Neural cell (in vitro differentiated cells): ENCODE measurements around the gene SFXN1. TPM values are rescaled to one million over a fixed set of nuclear protein-coding genes. Genes with fewer than 3 reads are reported as not detected.
"Not testable (repeated sequence)": the region's sequence is repeated elsewhere in the genome, so short reads cannot be mapped to it uniquely, and the experiment has no call there.

Experiments used
- H2AFZ ChIP-seq: fragments of 200-600, 300-800 bp; sonication (generic), shearing (Covaris generic); 2 replicates; pipeline ENCODE4 v1.6.0; 2014; ENCODE audit warnings: low read depth, mild to moderate bottlenecking, antibody characterized with exemption, low read length, moderate library complexity
- H3F3A ChIP-seq: fragments of 200-600 bp; shearing (Covaris generic); 2 replicates; pipeline ENCODE4 v1.6.1; 2016; ENCODE audit warnings: mild to moderate bottlenecking, moderate library complexity, mixed read lengths, antibody characterized with exemption, low read length; ENCODE audit not compliant: insufficient read depth, poor library complexity, severe bottlenecking
- H3K27ac ChIP-seq: fragments of 200-600, 300-800 bp; sonication (generic), shearing (Covaris generic); 2 replicates; pipeline ENCODE4 v1.5.1; 2014; ENCODE audit warnings: mild to moderate bottlenecking, low read length, moderate library complexity
- H3K27me3 ChIP-seq: fragments of 300-800, 200-600 bp; sonication (generic), shearing (Covaris generic); 2 replicates; pipeline ENCODE4 v1.6.0; 2014; ENCODE audit warnings: mild to moderate bottlenecking, low read depth, low read length, moderate library complexity; ENCODE audit not compliant: insufficient read depth
- H3K36me3 ChIP-seq: fragments of 300-800, 200-600 bp; sonication (generic), shearing (Covaris generic); 2 replicates; pipeline ENCODE4 v1.5.1; 2014; ENCODE audit warnings: mild to moderate bottlenecking, antibody characterized with exemption, low read length, moderate library complexity; ENCODE audit not compliant: insufficient read depth
- H3K4me2 ChIP-seq: fragments of 300-800, 200-600 bp; sonication (generic), shearing (Covaris generic); 2 replicates; pipeline ENCODE4 v1.6.0; 2014; ENCODE audit warnings: mild to moderate bottlenecking, low read length
- H3K4me3 ChIP-seq: fragments of 300-800, 200-600 bp; sonication (generic), shearing (Covaris generic); 2 replicates; pipeline ENCODE4 v1.5.1; 2014; ENCODE audit warnings: mild to moderate bottlenecking, low read length, moderate library complexity
- H3K79me2 ChIP-seq: fragments of 200-600 bp; shearing (Covaris generic); replicated peaks from 2 replicates; pipeline ENCODE4 v1.6.0; 2014; ENCODE audit warnings: mild to moderate bottlenecking, low read length, moderate library complexity; ENCODE audit not compliant: insufficient read depth
- H3K9ac ChIP-seq: fragments of 300-800, 200-600 bp; sonication (generic), shearing (Covaris generic); 2 replicates; pipeline ENCODE4 v1.6.1; 2016; ENCODE audit warnings: mild to moderate bottlenecking, low read length, mixed read lengths
- H3K9me2 ChIP-seq: fragments of 200-600 bp; shearing (Covaris generic); 2 replicates; pipeline ENCODE4 v1.6.1; 2016; ENCODE audit warnings: mild to moderate bottlenecking, low read length, mixed read lengths; ENCODE audit not compliant: insufficient read depth
- H3K9me3 ChIP-seq: fragments of 200-600, 300-800 bp; sonication (generic), shearing (Covaris generic); 2 replicates; pipeline ENCODE4 v1.6.1; 2016; ENCODE audit warnings: mild to moderate bottlenecking, mixed run types, low read length, moderate library complexity, mixed read lengths
- H4K20me1 ChIP-seq: fragments of 200-600 bp; shearing (Covaris generic); 2 replicates; pipeline ENCODE4 v1.6.1; 2016; ENCODE audit warnings: mild to moderate bottlenecking, mixed run types; ENCODE audit not compliant: insufficient read depth
- EP300 ChIP-seq: fragments of 450-650 bp; conservative IDR thresholded peaks from 2 replicates; pipeline ENCODE4 v1.6.1; 2014; ENCODE audit warnings: antibody characterized with exemption, mild to moderate bottlenecking, moderate library complexity; ENCODE audit not compliant: poor library complexity, severe bottlenecking
- EZH2 ChIP-seq: fragments of 200-600, 300-800 bp; shearing (Covaris generic), sonication (generic); IDR thresholded peaks from 2 replicates; pipeline ENCODE4 v1.6.1; 2014; ENCODE audit warnings: antibody characterized with exemption, low read length, borderline replicate concordance, mild to moderate bottlenecking; ENCODE audit not compliant: insufficient read depth, poor library complexity, severe bottlenecking
- MXI1 ChIP-seq: fragments of 450-650 bp; conservative IDR thresholded peaks from 2 replicates; pipeline ENCODE4 v1.6.1; 2014; ENCODE audit warnings: antibody characterized with exemption, mild to moderate bottlenecking; ENCODE audit not compliant: poor library complexity, severe bottlenecking
- POLR2AphosphoS5 ChIP-seq: IDR thresholded peaks from 2 replicates; pipeline ENCODE4 v1.6.1; 2012
- RAD21 ChIP-seq: fragments of 450-650 bp; conservative IDR thresholded peaks from 2 replicates; pipeline ENCODE4 v1.6.1; 2014; ENCODE audit warnings: antibody characterized with exemption, mild to moderate bottlenecking, moderate library complexity
- SMC3 ChIP-seq: fragments of 450-650 bp; conservative IDR thresholded peaks from 2 replicates; pipeline ENCODE4 v1.6.1; 2014; ENCODE audit warnings: antibody characterized with exemption, mild to moderate bottlenecking, moderate library complexity; ENCODE audit not compliant: poor library complexity
- TAF1 ChIP-seq: IDR thresholded peaks from 2 replicates; pipeline ENCODE4 v1.6.1; 2012; ENCODE audit warnings: low read depth
- polyA plus RNA-seq: library from polyadenylated mRNA; depleted of rRNA; stranded (reverse); fragments of >200 nt; gene quantifications from 2 replicates; pipeline ENCODE4 v1.2.3, GENCODE V29; 2014
- TF ChIP-seq, protein P1 (sequence below): fragments of 450-650 bp; IDR thresholded peaks from 2 replicates; pipeline ENCODE4 v1.5.1; 2014; ENCODE audit warnings: antibody characterized with exemption, mild to moderate bottlenecking, moderate library complexity; ENCODE audit not compliant: poor library complexity, severe bottlenecking
- TF ChIP-seq, protein P2 (sequence below): IDR thresholded peaks from 2 replicates; pipeline ENCODE4 v1.6.1; 2012; ENCODE audit warnings: borderline replicate concordance

The SFXN1 gene
- polyA plus RNA-seq, 1 donor from 2014 or later, result 109 TPM

- no peaks in the 10 kb centered on the region for H4K20me1 ChIP-seq
- H3K9me2 ChIP-seq, result no peaks in the 10 kb centered on the region
- no peaks in the 10 kb centered on the region for H3K9me3 ChIP-seq
- H2AFZ ChIP-seq, result no peak overlapping the region
- no peaks in the 10 kb centered on the region for H3K79me2 ChIP-seq
- peaks cover 50% of the 10 kb centered on the region for H3K27me3 ChIP-seq
- no peak overlapping the region for H3K9ac ChIP-seq
- H3K27ac ChIP-seq, result no peak overlapping the region
- peak overlapping the region; percentile 70 for H3K4me3 ChIP-seq
- no peaks in the 10 kb centered on the region for H3F3A ChIP-seq
- H3K4me2 ChIP-seq, result no peak overlapping the region
- TF ChIP-seq SMC3 (no peak), EZH2 (no peak), MXI1 (no peak), POLR2AphosphoS5 (no peak), EP300 (no peak), RAD21 (no peak), TAF1 (no peak)
- TF ChIP-seq, protein P1, sequence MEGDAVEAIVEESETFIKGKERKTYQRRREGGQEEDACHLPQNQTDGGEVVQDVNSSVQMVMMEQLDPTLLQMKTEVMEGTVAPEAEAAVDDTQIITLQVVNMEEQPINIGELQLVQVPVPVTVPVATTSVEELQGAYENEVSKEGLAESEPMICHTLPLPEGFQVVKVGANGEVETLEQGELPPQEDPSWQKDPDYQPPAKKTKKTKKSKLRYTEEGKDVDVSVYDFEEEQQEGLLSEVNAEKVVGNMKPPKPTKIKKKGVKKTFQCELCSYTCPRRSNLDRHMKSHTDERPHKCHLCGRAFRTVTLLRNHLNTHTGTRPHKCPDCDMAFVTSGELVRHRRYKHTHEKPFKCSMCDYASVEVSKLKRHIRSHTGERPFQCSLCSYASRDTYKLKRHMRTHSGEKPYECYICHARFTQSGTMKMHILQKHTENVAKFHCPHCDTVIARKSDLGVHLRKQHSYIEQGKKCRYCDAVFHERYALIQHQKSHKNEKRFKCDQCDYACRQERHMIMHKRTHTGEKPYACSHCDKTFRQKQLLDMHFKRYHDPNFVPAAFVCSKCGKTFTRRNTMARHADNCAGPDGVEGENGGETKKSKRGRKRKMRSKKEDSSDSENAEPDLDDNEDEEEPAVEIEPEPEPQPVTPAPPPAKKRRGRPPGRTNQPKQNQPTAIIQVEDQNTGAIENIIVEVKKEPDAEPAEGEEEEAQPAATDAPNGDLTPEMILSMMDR, result no peak
- TF ChIP-seq, protein P2, sequence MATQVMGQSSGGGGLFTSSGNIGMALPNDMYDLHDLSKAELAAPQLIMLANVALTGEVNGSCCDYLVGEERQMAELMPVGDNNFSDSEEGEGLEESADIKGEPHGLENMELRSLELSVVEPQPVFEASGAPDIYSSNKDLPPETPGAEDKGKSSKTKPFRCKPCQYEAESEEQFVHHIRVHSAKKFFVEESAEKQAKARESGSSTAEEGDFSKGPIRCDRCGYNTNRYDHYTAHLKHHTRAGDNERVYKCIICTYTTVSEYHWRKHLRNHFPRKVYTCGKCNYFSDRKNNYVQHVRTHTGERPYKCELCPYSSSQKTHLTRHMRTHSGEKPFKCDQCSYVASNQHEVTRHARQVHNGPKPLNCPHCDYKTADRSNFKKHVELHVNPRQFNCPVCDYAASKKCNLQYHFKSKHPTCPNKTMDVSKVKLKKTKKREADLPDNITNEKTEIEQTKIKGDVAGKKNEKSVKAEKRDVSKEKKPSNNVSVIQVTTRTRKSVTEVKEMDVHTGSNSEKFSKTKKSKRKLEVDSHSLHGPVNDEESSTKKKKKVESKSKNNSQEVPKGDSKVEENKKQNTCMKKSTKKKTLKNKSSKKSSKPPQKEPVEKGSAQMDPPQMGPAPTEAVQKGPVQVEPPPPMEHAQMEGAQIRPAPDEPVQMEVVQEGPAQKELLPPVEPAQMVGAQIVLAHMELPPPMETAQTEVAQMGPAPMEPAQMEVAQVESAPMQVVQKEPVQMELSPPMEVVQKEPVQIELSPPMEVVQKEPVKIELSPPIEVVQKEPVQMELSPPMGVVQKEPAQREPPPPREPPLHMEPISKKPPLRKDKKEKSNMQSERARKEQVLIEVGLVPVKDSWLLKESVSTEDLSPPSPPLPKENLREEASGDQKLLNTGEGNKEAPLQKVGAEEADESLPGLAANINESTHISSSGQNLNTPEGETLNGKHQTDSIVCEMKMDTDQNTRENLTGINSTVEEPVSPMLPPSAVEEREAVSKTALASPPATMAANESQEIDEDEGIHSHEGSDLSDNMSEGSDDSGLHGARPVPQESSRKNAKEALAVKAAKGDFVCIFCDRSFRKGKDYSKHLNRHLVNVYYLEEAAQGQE, result no peak
- no peaks in the 10 kb centered on the region for H3K36me3 ChIP-seq
Measured at GRCh38 chr5:175444905-175445456, 33.4 kb upstream of the SFXN1 start.

- H3K36me3 ChIP-seq, H3K9me3 ChIP-seq, H2AFZ ChIP-seq, H3F3A ChIP-seq, H3K9me2 ChIP-seq, H3K9ac ChIP-seq, H3K4me2 ChIP-seq, H3K4me3 ChIP-seq, H3K79me2 ChIP-seq, H4K20me1 ChIP-seq, H3K27ac ChIP-seq: not testable (repeated sequence)
- H3K27me3 ChIP-seq, result peaks cover 50% of the 10 kb centered on the region
Measured at GRCh38 chr5:175446378-175446777, 32.0 kb upstream of the SFXN1 start.

GRCh38 chr5:175447571-175447970 lies 30.8 kb upstream of the SFXN1 start:
- peaks cover 42% of the 10 kb centered on the region for H3K27me3 ChIP-seq
- H3K4me2 ChIP-seq, result no peak overlapping the region
- H3K4me3 ChIP-seq, result no peak overlapping the region
- H3F3A ChIP-seq, result no peaks in the 10 kb centered on the region
- H3K27ac ChIP-seq, result no peak overlapping the region
- TF ChIP-seq SMC3, result no peak
- no peak for TF ChIP-seq POLR2AphosphoS5
- no peak for TF ChIP-seq EZH2
- no peak for TF ChIP-seq RAD21
- TF ChIP-seq EP300, result no peak
- TF ChIP-seq, protein P2, result no peak
- TF ChIP-seq TAF1, result no peak
- TF ChIP-seq, protein P1, result no peak
- TF ChIP-seq MXI1, result no peak
- no peaks in the 10 kb centered on the region for H3K9me3 ChIP-seq
- H4K20me1 ChIP-seq, result no peaks in the 10 kb centered on the region
- no peak overlapping the region for H2AFZ ChIP-seq
- no peaks in the 10 kb centered on the region for H3K9me2 ChIP-seq
- no peaks in the 10 kb centered on the region for H3K36me3 ChIP-seq
- no peak overlapping the region for H3K9ac ChIP-seq
- no peaks in the 10 kb centered on the region for H3K79me2 ChIP-seq
